Transverse colon (tissue), 4 donors: ENCODE data around the gene LRRC17.

Source experiments
- CTCF ChIP-seq, 5 experiments: fragments of 200-600 bp in 3 of 5; fragments of 450-650 bp in 2 of 5; sonication (generic) in 3 of 5; IDR thresholded peaks; 1 replicate in 2 of 5; 2 replicates in 3 of 5; pipeline ENCODE4 v1.5.1; 2016 to 2017; ENCODE audit warnings: antibody characterized with exemption in 5 of 5, inconsistent platforms in 3 of 5, mild to moderate bottlenecking in 2 of 5, moderate library complexity in 1 of 5
- POLR2AphosphoS5 ChIP-seq, 3 donors: sonication (generic); formaldehyde crosslinking; IDR thresholded peaks; one replicate each; pipeline ENCODE4 v1.6.1; 2016; ENCODE audit warnings: antibody characterized with exemption in 3 of 3

- TF ChIP-seq CTCF (IDR thresholded peaks at IDR 0.05) (no peak), POLR2AphosphoS5 (IDR thresholded peaks at IDR 0.05) (no peak)
Measured at GRCh38 chr7:102951839-102952238, 39.0 kb downstream of the LRRC17 start.
